MCF 10A (cell line): ENCODE results near the gene ADAMTS2. TPM values are rescaled to one million over a fixed set of nuclear protein-coding genes. Genes with fewer than 3 reads are reported as not detected.
A peak's percentile ranks its signal among the peaks of the same experiment; 100 is the strongest.

Experiments
- BruUV-seq: library from RNA; stranded (reverse); fragments of 400-500 nt; replicated peaks from 2 replicates; lab custom pipeline; 2021; lab: Mats Ljungman, UMichigan
- CTCF ChIA-PET: fragments of 300-600 bp; sonication (Branson Sonifier 250); formaldehyde crosslinking; extraction: SDS; loops from one replicate; lab custom pipeline; 2021; ENCODE audit warnings: antibody characterized with exemption, inconsistent platforms; lab: Yijun Ruan, JAX
- POLR2A ChIA-PET: fragments of 300-600, 350-650 bp; sonication (Branson Sonifier 250); formaldehyde crosslinking; extraction: SDS; loops from one replicate; lab custom pipeline; 2020; ENCODE audit warnings: antibody characterized with exemption, inconsistent platforms; lab: Yijun Ruan, JAX
- DNase-seq: peaks from one replicate; pipeline ENCODE4 v3.0.0-alpha.2; 2018; ENCODE audit not compliant: unreplicated experiment
- H3K27ac Mint-ChIP-seq: one replicate; pipeline ENCODE4 v1.8.0; 2022; ENCODE audit warnings: mild to moderate bottlenecking, low read depth, mixed read lengths; ENCODE audit not compliant: unreplicated experiment
- H3K27me3 Mint-ChIP-seq: one replicate; pipeline ENCODE4 v1.8.0; 2022; ENCODE audit warnings: mixed read lengths; ENCODE audit not compliant: insufficient read depth, unreplicated experiment
- H3K36me3 Mint-ChIP-seq: one replicate; pipeline ENCODE4 v1.8.0; 2022; ENCODE audit warnings: mild to moderate bottlenecking, moderate library complexity, mixed read lengths; ENCODE audit not compliant: insufficient read depth, unreplicated experiment
- H3K4me1 Mint-ChIP-seq: one replicate; pipeline ENCODE4 v1.8.0; 2022; ENCODE audit warnings: mixed read lengths; ENCODE audit not compliant: insufficient read depth, unreplicated experiment
- H3K4me3 Mint-ChIP-seq: one replicate; pipeline ENCODE4 v1.8.0; 2022; ENCODE audit warnings: mild to moderate bottlenecking, moderate library complexity, mixed read lengths; ENCODE audit not compliant: unreplicated experiment
- H3K9me3 Mint-ChIP-seq: one replicate; pipeline ENCODE4 v1.8.0; 2022; ENCODE audit warnings: mixed read lengths; ENCODE audit not compliant: unreplicated experiment
- intact Hi-C: fragments of 100-400 bp; cut with micrococcal nuclease; formaldehyde crosslinking; loops from 2 replicates; pipeline ENCODE4 v1.14.1; 2022
- total RNA-seq: library from RNA; stranded (reverse); gene quantifications from 2 replicates; pipeline ENCODE4 v1.2.3, GENCODE V29; 2022
- TF ChIP-seq, protein P1 (sequence below): fragments of 200-600 bp; IDR thresholded peaks from one replicate; pipeline ENCODE4 v1.8.0; 2022; ENCODE audit warnings: antibody characterized with exemption, mild to moderate bottlenecking; ENCODE audit not compliant: unreplicated experiment

Gene ADAMTS2
- total RNA-seq, 1 experiment from 2014 or later = not detected

DNA sequence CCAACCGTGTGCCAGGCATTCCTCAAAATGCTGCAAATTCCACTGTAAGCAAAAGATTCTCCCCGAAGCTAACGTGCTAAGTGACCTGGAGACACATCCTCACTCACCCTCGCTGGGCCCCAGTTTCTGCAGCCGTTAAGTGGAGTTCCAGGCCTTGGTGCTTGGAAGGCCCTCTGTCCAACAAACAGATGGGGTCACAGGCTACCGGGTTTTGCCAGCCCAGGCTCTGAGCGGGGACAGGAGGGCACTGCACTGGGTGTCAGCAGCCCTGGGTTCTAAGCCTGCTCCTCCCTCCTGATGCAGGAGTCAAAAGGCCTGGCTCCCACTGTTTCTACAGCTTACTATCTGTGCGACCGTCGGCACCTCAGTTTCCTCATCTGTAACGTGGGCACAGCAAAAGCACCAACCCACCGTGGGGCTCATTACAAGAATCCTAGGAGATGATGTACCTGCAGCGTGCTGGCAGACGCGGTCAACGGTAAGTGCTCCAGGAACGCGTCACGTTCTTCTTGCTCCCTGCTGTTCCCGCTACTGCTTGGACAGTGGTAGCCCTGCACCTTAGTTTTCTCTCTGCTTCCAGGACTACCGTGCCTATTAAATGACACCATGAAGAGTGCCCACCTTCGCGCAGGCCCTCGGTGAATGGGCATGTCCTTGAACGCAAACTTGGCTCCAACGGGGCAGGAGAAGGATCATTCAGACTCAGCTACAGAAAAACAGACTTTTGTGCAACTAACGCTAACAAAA lies 84.8 kb downstream of the ADAMTS2 start:
- POLR2A ChIA-PET = no interaction called here
- no peaks in the 10 kb centered on the region for H3K27me3 Mint-ChIP-seq
- H3K27ac Mint-ChIP-seq = no peak overlapping the region
- no peak overlapping the region for H3K4me3 Mint-ChIP-seq
- TF ChIP-seq, protein P1, sequence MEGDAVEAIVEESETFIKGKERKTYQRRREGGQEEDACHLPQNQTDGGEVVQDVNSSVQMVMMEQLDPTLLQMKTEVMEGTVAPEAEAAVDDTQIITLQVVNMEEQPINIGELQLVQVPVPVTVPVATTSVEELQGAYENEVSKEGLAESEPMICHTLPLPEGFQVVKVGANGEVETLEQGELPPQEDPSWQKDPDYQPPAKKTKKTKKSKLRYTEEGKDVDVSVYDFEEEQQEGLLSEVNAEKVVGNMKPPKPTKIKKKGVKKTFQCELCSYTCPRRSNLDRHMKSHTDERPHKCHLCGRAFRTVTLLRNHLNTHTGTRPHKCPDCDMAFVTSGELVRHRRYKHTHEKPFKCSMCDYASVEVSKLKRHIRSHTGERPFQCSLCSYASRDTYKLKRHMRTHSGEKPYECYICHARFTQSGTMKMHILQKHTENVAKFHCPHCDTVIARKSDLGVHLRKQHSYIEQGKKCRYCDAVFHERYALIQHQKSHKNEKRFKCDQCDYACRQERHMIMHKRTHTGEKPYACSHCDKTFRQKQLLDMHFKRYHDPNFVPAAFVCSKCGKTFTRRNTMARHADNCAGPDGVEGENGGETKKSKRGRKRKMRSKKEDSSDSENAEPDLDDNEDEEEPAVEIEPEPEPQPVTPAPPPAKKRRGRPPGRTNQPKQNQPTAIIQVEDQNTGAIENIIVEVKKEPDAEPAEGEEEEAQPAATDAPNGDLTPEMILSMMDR = no peak
- BruUV-seq = no TSS peak
- intact Hi-C loops = no loop called here
- CTCF ChIA-PET = interaction anchor here (1.2 kb wide), 1 partner anchor 49 kb away, joined by 4 read pairs; no protein-coding TSS in a partner anchor
- peaks cover under 1% of the 10 kb centered on the region for H3K36me3 Mint-ChIP-seq
- no peak for DNase-seq
- H3K9me3 Mint-ChIP-seq = peaks cover 6% of the 10 kb centered on the region
- H3K4me1 Mint-ChIP-seq = peaks cover 7% of the 10 kb centered on the region

DNA sequence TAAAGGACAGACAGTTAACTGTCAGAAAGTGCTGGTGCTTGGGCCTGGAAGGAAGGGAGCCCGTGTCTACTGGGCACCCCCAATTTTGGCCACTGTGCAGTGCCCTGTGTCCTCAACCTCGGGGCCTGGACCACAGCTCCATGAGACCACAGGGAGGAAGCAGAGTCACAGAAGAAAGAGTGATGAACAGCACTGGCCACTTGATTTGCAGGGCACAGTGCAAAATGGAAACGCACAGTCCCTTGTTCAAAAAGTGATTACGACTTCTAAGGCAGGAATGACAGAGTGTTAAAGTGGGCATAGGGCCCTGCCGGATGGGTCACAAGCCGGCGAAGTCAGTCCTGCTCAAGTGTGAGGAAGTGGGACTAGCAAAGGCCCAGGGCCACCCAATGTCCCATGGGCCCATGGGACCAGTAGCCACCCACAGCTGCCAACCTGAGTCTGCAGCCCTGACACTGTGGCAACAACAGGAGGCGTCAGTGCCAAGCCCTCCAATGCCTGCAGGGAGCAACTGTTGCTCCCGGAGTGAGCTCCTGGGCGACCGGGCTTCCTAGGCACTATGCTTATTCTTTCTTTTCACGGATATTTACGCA lies 85.4 kb downstream of the ADAMTS2 start:
- peaks cover 7% of the 10 kb centered on the region for H3K4me1 Mint-ChIP-seq
- intact Hi-C loops = no loop called here
- H3K27me3 Mint-ChIP-seq = no peaks in the 10 kb centered on the region
- peaks cover 10% of the 10 kb centered on the region for H3K9me3 Mint-ChIP-seq
- no peak for DNase-seq
- no peaks in the 10 kb centered on the region for H3K36me3 Mint-ChIP-seq
- BruUV-seq = no TSS peak
- H3K4me3 Mint-ChIP-seq = no peak overlapping the region
- ChIA-PET POLR2A (no interaction called here), CTCF (no interaction called here)
- H3K27ac Mint-ChIP-seq = no peak overlapping the region
- TF ChIP-seq, protein P1 = no peak

DNA sequence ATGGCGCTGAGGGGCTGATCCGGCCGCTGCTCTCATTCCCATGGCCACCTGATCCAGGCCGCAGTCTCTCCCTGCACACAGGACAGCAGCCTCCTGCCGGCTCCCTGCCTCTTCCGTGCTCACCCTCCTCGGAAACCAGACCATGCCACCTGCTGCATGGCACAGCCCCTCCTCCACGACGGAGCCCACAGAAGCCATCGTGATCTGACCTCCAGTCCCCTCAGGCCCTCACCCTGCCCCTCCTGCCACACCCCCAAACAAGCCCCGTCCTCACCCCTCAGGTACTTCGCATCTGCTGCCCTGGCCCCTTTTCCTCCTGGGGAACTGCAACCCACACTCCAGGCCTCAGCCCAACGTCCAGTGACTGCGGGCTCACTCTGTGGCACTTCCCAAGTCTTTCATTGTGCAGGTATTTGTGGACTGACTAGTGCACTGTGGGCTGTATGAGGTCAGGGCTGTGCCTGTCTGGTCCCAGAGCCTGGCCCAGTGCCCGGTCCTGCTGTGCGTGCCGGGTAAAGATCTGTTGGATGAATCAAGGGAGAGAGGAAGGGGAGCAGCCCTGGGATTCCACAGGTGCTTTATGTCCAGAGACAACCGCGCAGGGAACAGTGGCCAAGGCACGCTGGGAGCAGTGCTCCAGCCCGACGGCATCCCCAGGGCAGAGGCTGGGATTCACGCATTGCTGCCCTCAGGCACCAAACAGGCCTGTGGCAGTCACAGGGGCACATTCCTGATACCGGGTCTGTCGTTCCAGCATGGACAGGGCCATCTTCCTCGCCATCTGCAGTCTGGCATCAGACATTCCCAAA lies 86.1 kb downstream of the ADAMTS2 start:
- H3K27ac Mint-ChIP-seq = peak overlapping the region; percentile 50
- POLR2A ChIA-PET = no interaction called here
- TF ChIP-seq, protein P1 = no peak
- H3K4me3 Mint-ChIP-seq = no peak overlapping the region
- H3K4me1 Mint-ChIP-seq = peaks cover 7% of the 10 kb centered on the region
- BruUV-seq = no TSS peak
- DNase-seq = peak; percentile 45
- H3K27me3 Mint-ChIP-seq = no peaks in the 10 kb centered on the region
- H3K9me3 Mint-ChIP-seq = peaks cover 14% of the 10 kb centered on the region
- no peaks in the 10 kb centered on the region for H3K36me3 Mint-ChIP-seq
- intact Hi-C loops = no loop called here
- CTCF ChIA-PET = no interaction called here
